ENCODE results near the gene NAPG.

GRCh38 chr18:10504723-10505122 is 21.1 kb upstream of the NAPG start:
- TF ChIP-seq CTCF (IDR thresholded peaks at IDR 0.05) (no peak), POLR2A (IDR thresholded peaks at IDR 0.05) (no peak)
